Endothelial cell of umbilical vein (primary cell): Measurements from ENCODE around the gene INS. TPM values are rescaled to one million over a fixed set of nuclear protein-coding genes. Genes with fewer than 3 reads are reported as not detected.
"Not testable (repeated sequence)": the region's sequence is repeated elsewhere in the genome, so short reads cannot be mapped to it uniquely, and the experiment has no call there.

Source experiments
- BruUV-seq: library from RNA; stranded (reverse); fragments of 400-500 nt; replicated peaks from 2 replicates; lab custom pipeline; 2021; lab: Mats Ljungman, UMichigan
- CTCF ChIA-PET: fragments of 300-600, 350-600 bp; sonication (Branson Sonifier 250); formaldehyde crosslinking; loops from one replicate; lab custom pipeline; 2021; ENCODE audit warnings: antibody characterized with exemption, inconsistent platforms; lab: Charles Lee
- POLR2A ChIA-PET: fragments of 300-600, 350-600 bp; sonication (Branson Sonifier 250); formaldehyde crosslinking; loops from one replicate; lab custom pipeline; 2021; ENCODE audit warnings: antibody characterized with exemption, inconsistent platforms; lab: Charles Lee
- DNase-seq: peaks from one replicate; pipeline ENCODE4 v3.0.0-alpha.2; 2011; ENCODE audit warnings: low read depth, low spot score
- FAIRE-seq: peaks from 2 replicates; lab custom pipeline; 2011; peaks lifted over from hg19 to GRCh38; lab: Jason Lieb, UNC
- H2AFZ ChIP-seq: 2 replicates; pipeline ENCODE4 v1.6.0; 2012; ENCODE audit warnings: low read depth, low read length, control low read depth, inconsistent platforms
- H3K27ac ChIP-seq: 2 replicates; pipeline ENCODE4 v1.5.1; 2011; ENCODE audit warnings: low read depth, mild to moderate bottlenecking, control low read depth, low read length, moderate library complexity; ENCODE audit not compliant: insufficient read depth
- H3K27me3 ChIP-seq, 2 experiments: 2 replicates each; pipeline versions ENCODE4 v1.6.0 to v1.6.1; 2011; ENCODE audit warnings: low read length in 2 of 2, mixed read lengths in 1 of 2; ENCODE audit not compliant: control insufficient read depth in 2 of 2, insufficient read depth in 2 of 2
- H3K36me3 ChIP-seq, 2 experiments: 2 replicates in 1 of 2; 3 replicates in 1 of 2; pipeline ENCODE4 v1.5.1; 2011; ENCODE audit warnings: low read length in 2 of 2, mild to moderate bottlenecking in 1 of 2, moderate library complexity in 1 of 2; ENCODE audit not compliant: control insufficient read depth in 2 of 2, insufficient read depth in 2 of 2; ENCODE audit errors: extremely low read depth in 1 of 2
- H3K4me1 ChIP-seq: 3 replicates; pipeline ENCODE4 v1.5.1; 2011; ENCODE audit warnings: mild to moderate bottlenecking, low read length; ENCODE audit not compliant: control insufficient read depth, insufficient read depth; ENCODE audit errors: extremely low read depth
- H3K4me2 ChIP-seq: 2 replicates; pipeline ENCODE4 v1.6.1; 2011; ENCODE audit warnings: low read length, control low read depth, mixed read lengths; ENCODE audit not compliant: insufficient read depth
- H3K4me3 ChIP-seq, 3 experiments: fragments of 200-600 bp in 1 of 3; sonication (generic), shearing (Covaris generic) in 1 of 3; replicated peaks in 1 of 3; 2 replicates each; pipeline ENCODE4 v1.5.1; 2011 to 2016; ENCODE audit warnings: control low read depth in 3 of 3, low read length in 3 of 3, mild to moderate bottlenecking in 2 of 3, inconsistent platforms in 1 of 3, low read depth in 1 of 3, moderate library complexity in 1 of 3; ENCODE audit not compliant: insufficient read depth in 1 of 3
- H3K79me2 ChIP-seq: 2 replicates; pipeline ENCODE4 v1.6.0; 2012; ENCODE audit warnings: low read length, inconsistent platforms; ENCODE audit not compliant: control insufficient read depth, insufficient read depth
- H3K9ac ChIP-seq: replicated peaks from 2 replicates; pipeline ENCODE3; 2011; ENCODE audit warnings: low read length, control low read depth; ENCODE audit not compliant: insufficient read depth; ENCODE audit errors: extremely low read depth
- H3K9me1 ChIP-seq: replicated peaks from 3 replicates; pipeline ENCODE4 v1.6.0; 2011; ENCODE audit warnings: mild to moderate bottlenecking, low read length; ENCODE audit not compliant: control insufficient read depth, insufficient read depth; ENCODE audit errors: extremely low read depth
- H3K9me3 ChIP-seq: replicated peaks from 2 replicates; pipeline ENCODE4 v1.5.1; 2012; ENCODE audit warnings: low read length, inconsistent platforms; ENCODE audit not compliant: control insufficient read depth, insufficient read depth
- H4K20me1 ChIP-seq: replicated peaks from 2 replicates; pipeline ENCODE3; 2011; ENCODE audit warnings: mild to moderate bottlenecking, low read length; ENCODE audit not compliant: control insufficient read depth, insufficient read depth; ENCODE audit errors: extremely low read depth
- CTCF ChIP-seq, 2 donors: IDR thresholded peaks; 1 replicate in 1 of 2; 2 replicates in 1 of 2; pipeline ENCODE4 v1.5.1; 2011; ENCODE audit warnings: low read length in 2 of 2, mild to moderate bottlenecking in 2 of 2, moderate library complexity in 2 of 2, control low read depth in 1 of 2, inconsistent platforms in 1 of 2, low read depth in 1 of 2; ENCODE audit not compliant: insufficient read depth in 1 of 2; ENCODE audit errors: extremely low read depth in 1 of 2
- GATA2 ChIP-seq: IDR thresholded peaks from 2 replicates; pipeline ENCODE4 v1.7.0; 2011; ENCODE audit warnings: low read depth, mild to moderate bottlenecking, moderate library complexity, mixed read lengths, low read length; ENCODE audit not compliant: insufficient read length, insufficient read depth
- dilution Hi-C: fragments of 300-500 bp; cut with MboI; formaldehyde crosslinking; loops from one replicate; pipeline ENCODE4 v1.15.0; 2019; ENCODE audit warnings: low sequenced_read_pairs; ENCODE audit not compliant: extremely low pct_ligation_motif_present
- intact Hi-C: fragments of 100-400 bp; cut with micrococcal nuclease; formaldehyde crosslinking; loops from one replicate; pipeline ENCODE4 v1.10.0; 2022
- polyA plus RNA-seq, 4 experiments: library from polyadenylated mRNA; depleted of rRNA in 3 of 4; stranded (reverse) in 3 of 4; unstranded in 1 of 4; fragments of >200 nt; gene quantifications; 2 replicates each; pipeline versions ENCODE4 v1.2.1 to v1.2.3, GENCODE V29; 2011 to 2012; ENCODE audit warnings: missing spikeins in 1 of 4
- total RNA-seq: library from RNA; stranded (reverse); gene quantifications from 2 replicates; pipeline ENCODE4 v1.2.3, GENCODE V29; 2021

The INS gene
- total and polyA plus RNA-seq, 2 donors (not counting 3 experiments of a cell fraction or from before 2014, with no cell fraction given), result not detected

- H3K4me1 ChIP-seq, result no peaks in the 10 kb centered on the region
- H3K9me1 ChIP-seq, result no peaks in the 10 kb centered on the region
- no peak overlapping the region for H3K9ac ChIP-seq
- POLR2A ChIA-PET, result no interaction called here
- no peak overlapping the region for H2AFZ ChIP-seq
- no peaks in the 10 kb centered on the region for H3K27me3 ChIP-seq
- dilution Hi-C loops, result no loop called here
- FAIRE-seq (no peak), DNase-seq (no peak)
- H3K79me2 ChIP-seq, result no peaks in the 10 kb centered on the region
- H3K4me3 ChIP-seq, result no peak overlapping the region
- no peaks in the 10 kb centered on the region for H3K9me3 ChIP-seq
- intact Hi-C loops, result no loop called here
- no peaks in the 10 kb centered on the region for H3K36me3 ChIP-seq
- CTCF ChIA-PET, result interaction anchor here (0.7 kb wide), 1 partner anchor 27 kb away, joined by 3 read pairs; no protein-coding TSS in a partner anchor
- TF ChIP-seq CTCF (IDR thresholded peaks at IDR 0.05; ENCODE audit: extremely low read depth in 1 of 2, insufficient read depth in 1 of 2, low read depth in 1 of 2, low read length in 2 of 2), result no peak
- no peak for TF ChIP-seq GATA2
- H3K27ac ChIP-seq, result no peak overlapping the region
- H3K4me2 ChIP-seq, result no peak overlapping the region
- no peaks in the 10 kb centered on the region for H4K20me1 ChIP-seq
- BruUV-seq, result no TSS peak
These were observed 18.0 kb upstream of the INS start for GRCh38 chr11:2178906-2179494.

GRCh38 chr11:2178055-2178773, 17.2 kb upstream of the INS start:
- H3K27me3 ChIP-seq, H3K4me1 ChIP-seq, FAIRE-seq, H3K79me2 ChIP-seq, H3K9me1 ChIP-seq, H3K4me3 ChIP-seq, H4K20me1 ChIP-seq, BruUV-seq, DNase-seq, H3K27ac ChIP-seq, H3K9ac ChIP-seq, H2AFZ ChIP-seq, H3K4me2 ChIP-seq, dilution Hi-C loops, H3K9me3 ChIP-seq, H3K36me3 ChIP-seq, intact Hi-C loops: not testable (repeated sequence)
- ChIA-PET POLR2A (interaction anchor here (0.5 kb wide), 1 partner anchor 291 kb away, joined by 4 read pairs; no protein-coding TSS in a partner anchor), CTCF (interaction anchor here (0.7 kb wide), 1 partner anchor 27 kb away, joined by 3 read pairs; no protein-coding TSS in a partner anchor)
